H1 (cell line): ENCODE data around the gene GAB2. TPM values are rescaled to one million over a fixed set of nuclear protein-coding genes. Genes with fewer than 3 reads are reported as not detected.

Source experiments
- CTCF ChIA-PET: fragments of 300-600 bp; sonication (Branson Sonifier 250); formaldehyde crosslinking; loops from one replicate; lab custom pipeline; 2021; ENCODE audit not compliant: partially characterized antibody; lab: Charles Lee
- POLR2A ChIA-PET: fragments of 300-600 bp; sonication (Branson Sonifier 250); formaldehyde crosslinking; loops from one replicate; lab custom pipeline; 2021; ENCODE audit warnings: inconsistent platforms; ENCODE audit not compliant: partially characterized antibody; lab: Charles Lee
- DNase-seq, 2 experiments: peaks; one replicate each; pipeline versions ENCODE4 v3.0.0 to v3.0.0-alpha.2; 2010 to 2022; ENCODE audit warnings: low spot score in 2 of 2, low read depth in 1 of 2, mixed read lengths in 1 of 2
- FAIRE-seq: peaks from 2 replicates; lab custom pipeline; 2011; peaks lifted over from hg19 to GRCh38; lab: Jason Lieb, UNC
- H2AFZ ChIP-seq: 2 replicates; pipeline ENCODE4 v1.8.1; 2012; ENCODE audit warnings: low read length, inconsistent platforms
- H2AK5ac ChIP-seq: 2 replicates; pipeline ENCODE4 v1.6.1; 2013; ENCODE audit warnings: low read depth, low read length
- H2BK120ac ChIP-seq: replicated peaks from 2 replicates; pipeline ENCODE3; 2013; ENCODE audit warnings: low read depth, low read length, inconsistent platforms
- H2BK12ac ChIP-seq: 2 replicates; pipeline ENCODE4 v1.6.1; 2013; ENCODE audit warnings: low read depth, low read length
- H2BK15ac ChIP-seq: 2 replicates; pipeline ENCODE4 v1.6.1; 2013; ENCODE audit warnings: low read length
- H2BK20ac ChIP-seq: 2 replicates; pipeline ENCODE4 v1.6.1; 2013; ENCODE audit warnings: low read length
- H2BK5ac ChIP-seq: 2 replicates; pipeline ENCODE4 v1.6.1; 2013; ENCODE audit warnings: low read depth, low read length
- H3K14ac ChIP-seq: 2 replicates; pipeline ENCODE4 v1.6.1; 2013; ENCODE audit warnings: inconsistent platforms; ENCODE audit not compliant: insufficient read length
- H3K18ac ChIP-seq: 2 replicates; pipeline ENCODE4 v1.6.1; 2013; ENCODE audit warnings: low read length; ENCODE audit errors: extremely low read depth
- H3K23ac ChIP-seq: 2 replicates; pipeline ENCODE4 v1.6.1; 2013; ENCODE audit warnings: inconsistent platforms; ENCODE audit not compliant: insufficient read length
- H3K23me2 ChIP-seq: 2 replicates; pipeline ENCODE4 v1.6.1; 2013; ENCODE audit warnings: low read depth, low read length
- H3K27ac ChIP-seq: 2 replicates; pipeline ENCODE4 v1.6.1; 2011; ENCODE audit warnings: low read depth, low read length, inconsistent platforms
- H3K27me3 ChIP-seq, 4 experiments: replicated peaks in 1 of 4; 1 replicate in 1 of 4; 2 replicates in 3 of 4; pipeline versions ENCODE4 v1.6.1 to v1.8.1; 2011 to 2013; ENCODE audit warnings: low read length in 3 of 4, mild to moderate bottlenecking in 3 of 4, inconsistent platforms in 2 of 4, mixed read lengths in 2 of 4, moderate library complexity in 1 of 4; ENCODE audit not compliant: control insufficient read depth in 3 of 4, insufficient read depth in 3 of 4; ENCODE audit errors: extremely low read depth in 1 of 4
- H3K36me3 ChIP-seq, 4 experiments: 2 replicates each; pipeline versions ENCODE4 v1.6.1 to v1.8.1; 2011 to 2013; ENCODE audit warnings: mild to moderate bottlenecking in 4 of 4, low read length in 3 of 4, moderate library complexity in 2 of 4, control low read depth in 1 of 4, inconsistent platforms in 1 of 4; ENCODE audit not compliant: insufficient read depth in 4 of 4, control insufficient read depth in 2 of 4
- H3K4ac ChIP-seq: replicated peaks from 2 replicates; pipeline ENCODE3; 2013; ENCODE audit warnings: low read length, low read depth, mixed read lengths, inconsistent platforms; ENCODE audit not compliant: insufficient read length
- H3K4me1 ChIP-seq, 4 experiments: replicated peaks in 1 of 4; 1 replicate in 1 of 4; 2 replicates in 3 of 4; pipeline versions ENCODE4 v1.6.1 to v1.8.1; 2011 to 2013; ENCODE audit warnings: low read length in 3 of 4, inconsistent platforms in 2 of 4, mixed read lengths in 1 of 4; ENCODE audit not compliant: insufficient read depth in 4 of 4, control insufficient read depth in 3 of 4
- H3K4me2 ChIP-seq, 2 experiments: 2 replicates each; pipeline versions ENCODE4 v1.6.1 to v1.8.1; 2011 to 2013; ENCODE audit warnings: low read depth in 2 of 2, low read length in 2 of 2, control low read depth in 1 of 2, inconsistent platforms in 1 of 2, mild to moderate bottlenecking in 1 of 2; ENCODE audit not compliant: insufficient read depth in 1 of 2
- H3K4me3 ChIP-seq, 4 experiments: fragments of 200-600, 300-600 bp in 1 of 4; sonication (generic), shearing (Covaris generic), sonication (Bioruptor Twin) in 1 of 4; 2 replicates each; pipeline versions ENCODE4 v1.5.1 to v1.8.1; 2011 to 2016; ENCODE audit warnings: low read length in 4 of 4, low read depth in 3 of 4, control low read depth in 2 of 4, inconsistent platforms in 2 of 4, mild to moderate bottlenecking in 2 of 4, mixed read lengths in 1 of 4, moderate library complexity in 1 of 4; ENCODE audit not compliant: insufficient read depth in 2 of 4; ENCODE audit errors: extremely low read depth in 1 of 4
- H3K56ac ChIP-seq: replicated peaks from 2 replicates; pipeline ENCODE3; 2013; ENCODE audit warnings: low read depth, mild to moderate bottlenecking, mixed read lengths, low read length, inconsistent platforms; ENCODE audit not compliant: insufficient read length
- H3K79me1 ChIP-seq: 2 replicates; pipeline ENCODE4 v1.6.1; 2013; ENCODE audit warnings: low read depth, low read length, control low read depth
- H3K79me2 ChIP-seq, 2 experiments: 2 replicates each; pipeline versions ENCODE4 v1.6.1 to v1.8.1; 2012 to 2013; ENCODE audit warnings: low read length in 2 of 2, mild to moderate bottlenecking in 2 of 2, inconsistent platforms in 1 of 2; ENCODE audit not compliant: insufficient read depth in 2 of 2, control insufficient read depth in 1 of 2
- H3K9ac ChIP-seq, 4 experiments: replicated peaks in 1 of 4; 1 replicate in 1 of 4; 2 replicates in 3 of 4; pipeline versions ENCODE4 v1.6.1 to v1.8.1; 2011 to 2013; ENCODE audit warnings: low read depth in 3 of 4, low read length in 3 of 4, control low read depth in 2 of 4, mild to moderate bottlenecking in 2 of 4, moderate library complexity in 2 of 4, inconsistent platforms in 1 of 4; ENCODE audit errors: extremely low read depth in 1 of 4
- H3K9me3 ChIP-seq, 2 experiments: 2 replicates each; pipeline versions ENCODE4 v1.6.1 to v1.8.1; 2012 to 2013; ENCODE audit warnings: mild to moderate bottlenecking in 2 of 2, moderate library complexity in 2 of 2, control low read depth in 1 of 2, inconsistent platforms in 1 of 2, low read depth in 1 of 2, low read length in 1 of 2, mixed read lengths in 1 of 2; ENCODE audit not compliant: insufficient read depth in 2 of 2
- H4K20me1 ChIP-seq, 2 experiments: replicated peaks in 1 of 2; 2 replicates each; pipeline versions ENCODE3 to v1.8.1; 2011 to 2013; ENCODE audit warnings: inconsistent platforms in 2 of 2, low read length in 2 of 2, mild to moderate bottlenecking in 1 of 2; ENCODE audit not compliant: insufficient read depth in 2 of 2, control insufficient read depth in 1 of 2
- H4K5ac ChIP-seq: 2 replicates; pipeline ENCODE4 v1.6.1; 2013; ENCODE audit warnings: low read length, low read depth, mixed read lengths, inconsistent platforms; ENCODE audit not compliant: insufficient read length
- H4K8ac ChIP-seq: 2 replicates; pipeline ENCODE4 v1.8.0; 2013; ENCODE audit warnings: mild to moderate bottlenecking, moderate library complexity, low read length, inconsistent platforms; ENCODE audit not compliant: insufficient read depth; ENCODE audit errors: extremely low read depth
- H4K91ac ChIP-seq: replicated peaks from 2 replicates; pipeline ENCODE3; 2013; ENCODE audit warnings: low read length, mixed read lengths, inconsistent platforms; ENCODE audit not compliant: insufficient read length
- CBX8 ChIP-seq: fragments of 300-800, 300-1000 bp; sonication (generic); IDR thresholded peaks from 2 replicates; pipeline ENCODE4 v1.7.1; 2016; ENCODE audit warnings: low read depth, low read length, borderline replicate concordance
- EP300 ChIP-seq, 2 experiments: IDR thresholded peaks; 1 replicate in 1 of 2; 2 replicates in 1 of 2; pipeline ENCODE4 v1.6.1; 2011 to 2012; ENCODE audit warnings: low read depth in 2 of 2, low read length in 2 of 2, mild to moderate bottlenecking in 2 of 2, borderline replicate concordance in 1 of 2, inconsistent platforms in 1 of 2, moderate library complexity in 1 of 2
- GTF2F1 ChIP-seq: IDR thresholded peaks from 2 replicates; pipeline ENCODE4 v1.6.1; 2012; ENCODE audit warnings: low read depth, low read length, improper control_type of control experiment, borderline replicate concordance
- HDAC6 ChIP-seq: IDR thresholded peaks from one replicate; pipeline ENCODE4 v1.7.1; 2012; ENCODE audit warnings: low read depth, mild to moderate bottlenecking, inconsistent platforms, low read length, moderate library complexity
- MAX ChIP-seq: IDR thresholded peaks from 2 replicates; pipeline ENCODE4 v1.6.1; 2012; ENCODE audit warnings: inconsistent platforms
- POU5F1 ChIP-seq: IDR thresholded peaks from 2 replicates; pipeline ENCODE4 v1.6.1; 2011; ENCODE audit warnings: low read depth, mild to moderate bottlenecking, low read length, moderate library complexity
- SIRT6 ChIP-seq: IDR thresholded peaks from one replicate; pipeline ENCODE4 v1.7.1; 2012; ENCODE audit warnings: low read length, inconsistent platforms
- TBP ChIP-seq: IDR thresholded peaks from 2 replicates; pipeline ENCODE4 v1.6.1; 2011; ENCODE audit warnings: low read depth, low read length, improper control_type of control experiment
- WGBS, 2 experiments: shearing (Covaris generic) in 1 of 2; methylation state at CpG; one replicate each; pipeline versions ENCODE4 v1.1.6 to v1.1.7; 2013 to 2015; ENCODE audit warnings: low lambda C conversion rate in 2 of 2, mixed read lengths in 2 of 2, inconsistent platforms in 1 of 2, low coverage in 1 of 2, missing lambda C conversion rate in 1 of 2; ENCODE audit not compliant: insufficient replicate concordance in 2 of 2, insufficient coverage in 1 of 2, insufficient read length in 1 of 2; ENCODE audit errors: extremely low coverage in 1 of 2, missing lambda C conversion rate in 1 of 2; 5-methylcytosine and 5-hydroxymethylcytosine counted together
- polyA plus RNA-seq, 7 experiments: library from polyadenylated mRNA; depleted of rRNA in 3 of 7; stranded (reverse) in 5 of 7; unstranded in 2 of 7; fragments of >200 nt in 5 of 7; fragments of 200-250 nt in 2 of 7; gene quantifications; 1 replicate in 5 of 7; 2 replicates in 1 of 7; 4 replicates in 1 of 7; pipeline versions ENCODE4 v1.2.1 to v1.2.3, GENCODE V29; 2011 to 2013; ENCODE audit warnings: missing spikeins in 2 of 7, mixed read lengths in 2 of 7
- total RNA-seq: library from RNA; stranded (reverse); fragmentation: NEBNext Ultra II Directional; extraction: Animal tissue kit (Norgen Biotek cat#: 25700); gene quantifications from 2 replicates; pipeline ENCODE4 v1.2.1, GENCODE V29; 2021

GAB2 gene
- total and polyA plus RNA-seq, 2 of the 8 experiments (the other 6 are each of a cell fraction or from before 2014, with no cell fraction given): 6.3 to 14.0 TPM

- no peak overlapping the region for H3K27ac ChIP-seq
- no peak overlapping the region for H3K4me2 ChIP-seq
- H3K4me1 ChIP-seq: no peaks in the 10 kb centered on the region
- no peak overlapping the region for H4K5ac ChIP-seq
- no peaks in the 10 kb centered on the region; a peak in 1 of 4 replicates for H3K79me2 ChIP-seq
- no peak for TF ChIP-seq POU5F1
- no peak for TF ChIP-seq EP300 (IDR thresholded peaks at IDR 0.05; ENCODE audit: borderline replicate concordance in 1 of 2, low read depth in 2 of 2, low read length in 2 of 2)
- TF ChIP-seq MAX: no peak
- TF ChIP-seq HDAC6: no peak
- no peak for TF ChIP-seq GTF2F1
- TF ChIP-seq TBP: no peak
- no peak for TF ChIP-seq SIRT6
- no peak for TF ChIP-seq CBX8
- H2BK20ac ChIP-seq: no peak overlapping the region
- H3K79me1 ChIP-seq: no peaks in the 10 kb centered on the region
- no peaks in the 10 kb centered on the region for H3K23me2 ChIP-seq
- H4K20me1 ChIP-seq: no peaks in the 10 kb centered on the region
- H2BK12ac ChIP-seq: no peak overlapping the region
- no peak overlapping the region for H2BK15ac ChIP-seq
- no peaks in the 10 kb centered on the region for H3K27me3 ChIP-seq
- no peak overlapping the region for H2BK5ac ChIP-seq
- no peak overlapping the region for H4K91ac ChIP-seq
- H3K18ac ChIP-seq: no peak overlapping the region
- no peak for DNase-seq
- no peak overlapping the region for H3K4me3 ChIP-seq
- H3K14ac ChIP-seq: no peak overlapping the region
- no peak for FAIRE-seq
- H3K56ac ChIP-seq: no peak overlapping the region
- CTCF ChIA-PET: no interaction called here
- H2AK5ac ChIP-seq: no peak overlapping the region
- H3K9me3 ChIP-seq: no peaks in the 10 kb centered on the region
- no peak overlapping the region for H3K23ac ChIP-seq
- no peak overlapping the region for H2BK120ac ChIP-seq
- POLR2A ChIA-PET: no interaction called here
- no peak overlapping the region for H4K8ac ChIP-seq
- no peak overlapping the region for H2AFZ ChIP-seq
- H3K4ac ChIP-seq: no peak overlapping the region
- WGBS, 2 experiments: 84% methylated on average over 6 of the region's 6 CpGs; no CpG with 5 or more reads in 1 of the 2 experiments
- no peaks in the 10 kb centered on the region for H3K36me3 ChIP-seq
- H3K9ac ChIP-seq: no peak overlapping the region
Observed at GRCh38 chr11:78338702-78339101, 78.9 kb downstream of the GAB2 start.
